GM19035 (cell line): ENCODE results near the gene PPP3R1.
A peak's percentile ranks its signal among the peaks of the same experiment; 100 is the strongest.

Source experiments
- ATAC-seq: cut with Tn5 transposase; IDR thresholded peaks from one replicate; pipeline ENCODE4 v1.9.1; 2021; ENCODE audit not compliant: unreplicated experiment

The PPP3R1 gene

GRCh38 chr2:68252400-68253218 lies at the start of gene PPP3R1:
Gene PPP3R1, minus strand, starts transcription at chr2:68252532. Its CDS starts 405 bp downstream, at chr2:68252127.
- peak; percentile 82 for ATAC-seq

- peak; percentile 73 for ATAC-seq
These were observed 43.2 kb upstream of the PPP3R1 start for GRCh38 chr2:68295516-68295915.

GRCh38 chr2:68294913-68295312 lies 42.6 kb upstream of the PPP3R1 start:
- ATAC-seq, result no peak

GRCh38 chr2:68294187-68294586 lies 41.9 kb upstream of the PPP3R1 start:
- ATAC-seq, result no peak

- no peak for ATAC-seq
These were observed 41.4 kb upstream of the PPP3R1 start for GRCh38 chr2:68293755-68294154.

GRCh38 chr2:68293024-68293423 lies 40.7 kb upstream of the PPP3R1 start:
- ATAC-seq, result no peak

GRCh38 chr2:68292108-68292710 lies 39.9 kb upstream of the PPP3R1 start:
- peak; percentile 61 for ATAC-seq

- ATAC-seq, result no peak
These were observed 39.0 kb upstream of the PPP3R1 start for GRCh38 chr2:68291314-68291713.

GRCh38 chr2:68290901-68291300 lies 38.6 kb upstream of the PPP3R1 start:
- no peak for ATAC-seq

GRCh38 chr2:68287580-68288441 lies 35.5 kb upstream of the PPP3R1 start:
- no peak for ATAC-seq

- ATAC-seq, result no peak
These were observed 32.6 kb upstream of the PPP3R1 start for GRCh38 chr2:68284896-68285295.

GRCh38 chr2:68283419-68283812 lies 31.1 kb upstream of the PPP3R1 start:
- no peak for ATAC-seq

GRCh38 chr2:68282811-68283418 lies 30.6 kb upstream of the PPP3R1 start:
- ATAC-seq, result no peak

- ATAC-seq, result no peak
These were observed 28.5 kb upstream of the PPP3R1 start for GRCh38 chr2:68280796-68281195.

- ATAC-seq, result no peak
These were observed 28.0 kb upstream of the PPP3R1 start for GRCh38 chr2:68280348-68280747.

GRCh38 chr2:68279691-68280090 lies 27.4 kb upstream of the PPP3R1 start:
- no peak for ATAC-seq

- no peak for ATAC-seq
These were observed 25.8 kb upstream of the PPP3R1 start for GRCh38 chr2:68278169-68278568.

GRCh38 chr2:68274022-68274421 lies 21.7 kb upstream of the PPP3R1 start:
- ATAC-seq, result no peak

- ATAC-seq, result no peak
These were observed 20.1 kb upstream of the PPP3R1 start for GRCh38 chr2:68272246-68272994.

GRCh38 chr2:68266655-68267054 lies 14.3 kb upstream of the PPP3R1 start:
- ATAC-seq, result no peak
